ENCODE measurements around the gene ITGA6. TPM values are rescaled to one million over a fixed set of nuclear protein-coding genes. Genes with fewer than 3 reads are reported as not detected.

ITGA6 gene
- total RNA-seq, 4 donors from 2014 or later = 22.5 to 40.6 (median 29.2) TPM

DNA sequence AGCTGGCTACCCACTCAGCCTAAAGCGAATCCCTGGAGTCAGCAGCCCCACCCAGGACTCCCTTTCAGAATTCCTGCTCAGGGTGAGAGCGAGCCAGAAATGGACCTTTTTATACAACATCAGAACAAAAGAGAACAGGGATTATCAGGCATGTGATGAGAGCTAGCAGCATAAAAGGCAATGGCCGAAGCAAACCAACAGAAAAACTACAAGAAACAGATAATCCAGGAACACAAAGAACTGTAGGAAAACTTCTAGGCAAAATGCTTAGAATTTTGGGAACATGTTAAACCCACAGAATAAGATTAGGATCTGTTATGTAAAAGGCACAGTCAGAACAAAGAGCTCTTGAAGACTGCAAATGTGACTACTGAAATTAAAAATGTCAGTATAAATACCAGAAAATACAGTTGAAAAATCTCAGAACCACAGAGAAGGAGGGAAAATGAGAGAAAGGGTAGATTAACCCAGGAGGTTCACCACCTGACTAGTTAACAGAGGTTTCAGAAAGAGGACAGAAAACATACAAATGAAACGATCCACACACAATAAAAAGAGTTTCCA, 31.3 kb downstream of the ITGA6 start:
- ATAC-seq (no peak), DNase-seq (no peak)
- Histone ChIP-seq H3K36me3 (no peaks in the 10 kb centered on the region), H3K27ac (peak overlapping the region in 1 of 4 donors; percentile 18), H3K9me3 (no peaks in the 10 kb centered on the region), H3K27me3 (no peaks in the 10 kb centered on the region), H3K4me1 (peaks cover 8 to 32% of the 10 kb centered on the region in 2 donors), H3K4me3 (no peak overlapping the region)
- intact Hi-C loops (cut with DNase I; ENCODE audit: low total_unique reads) (no loop called here), in situ Hi-C loops (cut with MboI; ENCODE audit: low sequenced_read_pairs in 4 of 4) (loop anchor here in 1 of 4 donors (5.0 kb wide), 1 partner anchor 276 kb away; no protein-coding TSS in a partner anchor)
- TF ChIP-seq, protein P1, sequence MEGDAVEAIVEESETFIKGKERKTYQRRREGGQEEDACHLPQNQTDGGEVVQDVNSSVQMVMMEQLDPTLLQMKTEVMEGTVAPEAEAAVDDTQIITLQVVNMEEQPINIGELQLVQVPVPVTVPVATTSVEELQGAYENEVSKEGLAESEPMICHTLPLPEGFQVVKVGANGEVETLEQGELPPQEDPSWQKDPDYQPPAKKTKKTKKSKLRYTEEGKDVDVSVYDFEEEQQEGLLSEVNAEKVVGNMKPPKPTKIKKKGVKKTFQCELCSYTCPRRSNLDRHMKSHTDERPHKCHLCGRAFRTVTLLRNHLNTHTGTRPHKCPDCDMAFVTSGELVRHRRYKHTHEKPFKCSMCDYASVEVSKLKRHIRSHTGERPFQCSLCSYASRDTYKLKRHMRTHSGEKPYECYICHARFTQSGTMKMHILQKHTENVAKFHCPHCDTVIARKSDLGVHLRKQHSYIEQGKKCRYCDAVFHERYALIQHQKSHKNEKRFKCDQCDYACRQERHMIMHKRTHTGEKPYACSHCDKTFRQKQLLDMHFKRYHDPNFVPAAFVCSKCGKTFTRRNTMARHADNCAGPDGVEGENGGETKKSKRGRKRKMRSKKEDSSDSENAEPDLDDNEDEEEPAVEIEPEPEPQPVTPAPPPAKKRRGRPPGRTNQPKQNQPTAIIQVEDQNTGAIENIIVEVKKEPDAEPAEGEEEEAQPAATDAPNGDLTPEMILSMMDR (IDR thresholded peaks at IDR 0.05 in 4 of 5, conservative IDR thresholded peaks at IDR 0.05 in 1 of 5) = no peak
- TF ChIP-seq POLR2A (IDR thresholded peaks at IDR 0.05) = no peak

DNA sequence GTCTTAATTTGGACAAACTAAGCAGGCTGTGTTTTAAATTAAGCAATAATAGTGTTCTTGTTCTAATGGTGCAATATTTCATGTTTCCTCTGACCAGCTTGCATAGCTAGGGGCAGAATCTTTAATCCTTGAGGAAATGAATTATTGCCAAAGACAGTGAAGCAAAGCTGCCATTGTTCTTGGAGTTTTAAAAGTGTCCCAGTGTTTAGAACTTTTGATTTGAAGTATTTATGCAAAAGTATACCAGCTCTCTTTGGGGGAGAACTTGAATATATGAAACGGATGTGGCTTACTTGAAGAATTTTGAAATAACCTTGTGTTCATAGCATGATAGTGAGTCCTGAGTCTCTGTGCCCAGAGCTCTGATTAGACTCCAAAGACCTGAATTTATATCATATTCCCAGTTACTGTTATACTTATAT, 33.4 kb downstream of the ITGA6 start:
- no peak overlapping the region for H3K4me3 ChIP-seq
- DNase-seq = no peak
- no peaks in the 10 kb centered on the region for H3K36me3 ChIP-seq
- no peaks in the 10 kb centered on the region for H3K27me3 ChIP-seq
- no peak for ATAC-seq
- no peaks in the 10 kb centered on the region for H3K9me3 ChIP-seq
- H3K27ac ChIP-seq = peak overlapping the region in 1 of 4 donors; percentile 55
- H3K4me1 ChIP-seq = peaks cover 0 to 18% of the 10 kb centered on the region in 2 donors
- in situ Hi-C loops (cut with MboI; ENCODE audit: low sequenced_read_pairs in 4 of 4) (loop anchor here in 3 of 4 donors (5.0 to 10.0 kb wide), 3 partner anchors 283 to 288 kb away; no protein-coding TSS in a partner anchor), intact Hi-C loops (cut with DNase I; ENCODE audit: low total_unique reads) (loop anchor here (2.0 to 10.0 kb wide), 2 partner anchors 32 to 886 kb away; no protein-coding TSS in a partner anchor)
- TF ChIP-seq POLR2A (IDR thresholded peaks at IDR 0.05) = no peak
- TF ChIP-seq, protein P1 (IDR thresholded peaks at IDR 0.05 in 4 of 5, conservative IDR thresholded peaks at IDR 0.05 in 1 of 5) = no peak

DNA sequence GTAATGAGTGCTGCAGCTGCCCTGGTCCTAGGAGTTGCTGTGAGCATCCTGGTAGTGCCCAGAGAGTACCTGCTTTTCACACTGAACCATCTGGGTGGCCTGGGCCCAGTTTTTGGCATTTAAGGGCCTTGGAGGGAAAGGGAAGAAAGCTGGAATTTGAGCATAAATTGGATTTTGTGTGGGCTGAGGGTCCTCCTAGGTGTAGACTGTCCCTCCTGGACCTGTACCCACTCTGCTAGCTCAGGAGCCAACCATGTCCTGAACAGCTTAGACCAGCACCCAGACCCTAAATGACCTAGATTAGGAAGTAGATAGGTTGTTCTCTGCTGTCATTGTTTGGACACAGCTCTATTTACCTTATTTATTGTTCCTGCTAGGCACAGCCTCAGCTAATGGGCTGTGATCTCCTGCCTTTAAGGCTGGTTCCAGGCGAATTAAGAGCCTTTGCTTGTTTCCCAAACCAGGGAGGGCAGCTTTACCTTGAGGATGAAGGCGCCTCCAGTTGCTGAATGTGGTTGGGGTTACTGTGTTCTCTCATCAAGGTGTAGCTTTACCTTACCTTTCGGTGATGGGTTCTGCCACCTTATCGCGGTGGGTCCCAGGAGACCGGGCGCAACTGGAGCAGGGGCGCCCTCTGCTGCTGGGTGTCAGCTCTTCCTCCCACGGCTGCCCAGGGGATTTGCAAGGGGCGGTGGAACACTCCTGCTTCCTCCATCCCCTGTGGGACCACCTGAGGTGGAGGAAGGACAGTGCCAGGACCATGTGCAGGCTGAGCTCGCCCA, 34.4 kb downstream of the ITGA6 start:
- no peak for TF ChIP-seq POLR2A (IDR thresholded peaks at IDR 0.05)
- TF ChIP-seq, protein P1 (IDR thresholded peaks at IDR 0.05 in 4 of 5, conservative IDR thresholded peaks at IDR 0.05 in 1 of 5) = peak; percentile 72 to 85 (median 80)
- Histone ChIP-seq H3K9me3 (no peaks in the 10 kb centered on the region), H3K4me3 (no peak overlapping the region), H3K36me3 (no peaks in the 10 kb centered on the region), H3K27me3 (no peaks in the 10 kb centered on the region), H3K4me1 (peaks cover 0 to 11% of the 10 kb centered on the region in 2 donors), H3K27ac (peak overlapping the region in 2 of 4 donors; percentile 31 to 55)
- intact Hi-C loops (cut with DNase I; ENCODE audit: low total_unique reads) = loop anchor here (2.0 to 10.0 kb wide), 2 partner anchors 33 to 887 kb away; no protein-coding TSS in a partner anchor
- ATAC-seq (peak; percentile 31 to 58), DNase-seq (peak; percentile 24 to 25)
- in situ Hi-C loops (cut with MboI; ENCODE audit: low sequenced_read_pairs in 4 of 4) = loop anchor here in 3 of 4 donors (5.0 to 10.0 kb wide), 3 partner anchors 284 to 289 kb away; no protein-coding TSS in a partner anchor

DNA sequence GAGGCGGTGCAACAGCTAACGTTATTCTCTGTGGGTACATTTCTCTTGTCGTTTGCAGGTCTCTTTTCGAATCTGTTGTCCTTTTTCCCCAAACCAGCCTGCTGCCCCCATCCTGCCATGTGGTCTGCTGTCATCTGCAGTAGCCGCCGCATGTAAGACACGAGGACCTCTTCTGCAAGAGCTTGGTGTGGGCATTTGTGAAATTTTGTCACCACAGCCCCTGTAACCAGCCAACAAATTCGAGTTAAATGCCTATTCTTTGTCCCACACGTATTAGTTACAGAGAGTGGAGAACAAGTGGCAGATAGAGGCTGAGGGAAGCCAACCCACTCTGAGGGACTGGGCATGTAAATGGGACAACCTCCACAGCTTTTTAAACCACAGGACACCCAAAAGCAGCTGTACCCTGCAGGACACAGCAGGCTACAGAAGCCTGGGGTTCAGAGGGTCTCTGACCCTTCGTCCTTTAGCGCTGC, 35.0 kb downstream of the ITGA6 start:
- DNase-seq (no peak), ATAC-seq (no peak)
- H3K4me1 ChIP-seq = peaks cover 0 to 10% of the 10 kb centered on the region in 2 donors
- H3K36me3 ChIP-seq = no peaks in the 10 kb centered on the region
- H3K27me3 ChIP-seq = no peaks in the 10 kb centered on the region
- TF ChIP-seq, protein P1 (IDR thresholded peaks at IDR 0.05 in 4 of 5, conservative IDR thresholded peaks at IDR 0.05 in 1 of 5) = no peak
- no peak for TF ChIP-seq POLR2A (IDR thresholded peaks at IDR 0.05)
- no peaks in the 10 kb centered on the region for H3K9me3 ChIP-seq
- no peak overlapping the region for H3K4me3 ChIP-seq
- intact Hi-C loops (cut with DNase I; ENCODE audit: low total_unique reads) = loop anchor here (10.0 kb wide), 1 partner anchor 888 kb away; no protein-coding TSS in a partner anchor
- peak overlapping the region in 2 of 4 donors; percentile 31 to 55 for H3K27ac ChIP-seq
- in situ Hi-C loops (cut with MboI; ENCODE audit: low sequenced_read_pairs in 4 of 4) = loop anchor here in 3 of 4 donors (5.0 to 10.0 kb wide), 3 partner anchors 285 to 290 kb away; no protein-coding TSS in a partner anchor

All from gastrocnemius medialis (tissue), 4 donors.